ENCODE results near the gene CCR6. TPM values are rescaled to one million over a fixed set of nuclear protein-coding genes. Genes with fewer than 3 reads are reported as not detected.

Gene CCR6
- polyA plus RNA-seq, 2 of the 4 experiments (the other 2 are of a cell fraction): 0.01 TPM; not detected in 1

DNA sequence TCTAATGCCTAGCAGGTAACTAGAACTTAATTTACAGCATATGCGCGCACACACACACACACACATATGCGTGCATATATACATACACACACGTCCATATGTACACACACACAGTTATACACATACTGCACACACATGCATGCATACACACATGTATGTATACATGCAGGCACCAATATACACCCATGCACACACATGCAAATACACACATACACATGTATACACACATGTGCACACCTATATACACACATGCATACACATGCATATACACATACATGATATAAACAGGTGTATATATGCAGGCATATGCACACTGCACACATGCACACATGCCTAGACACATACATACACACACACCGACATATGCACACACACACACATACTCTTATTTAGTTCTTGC is 1.9 kb downstream of the CCR6 start:
- no peak for TF ChIP-seq CHD4 (IDR thresholded peaks at IDR 0.05; ENCODE audit: borderline replicate concordance)
- no peak for TF ChIP-seq RNF2 (IDR thresholded peaks at IDR 0.05; ENCODE audit: borderline replicate concordance, low read depth)
- no peak for TF ChIP-seq MAZ (IDR thresholded peaks at IDR 0.05; ENCODE audit: borderline replicate concordance, low read depth, low read length)
- no peak for TF ChIP-seq ZNF302 (CRISPR knock-in tag; IDR thresholded peaks at IDR 0.05)
- no peak for TF ChIP-seq EHF (CRISPR knock-in tag; IDR thresholded peaks at IDR 0.05)
- no peak for TF ChIP-seq TFCP2L1 (CRISPR knock-in tag; IDR thresholded peaks at IDR 0.05)
- TF ChIP-seq, protein P1, sequence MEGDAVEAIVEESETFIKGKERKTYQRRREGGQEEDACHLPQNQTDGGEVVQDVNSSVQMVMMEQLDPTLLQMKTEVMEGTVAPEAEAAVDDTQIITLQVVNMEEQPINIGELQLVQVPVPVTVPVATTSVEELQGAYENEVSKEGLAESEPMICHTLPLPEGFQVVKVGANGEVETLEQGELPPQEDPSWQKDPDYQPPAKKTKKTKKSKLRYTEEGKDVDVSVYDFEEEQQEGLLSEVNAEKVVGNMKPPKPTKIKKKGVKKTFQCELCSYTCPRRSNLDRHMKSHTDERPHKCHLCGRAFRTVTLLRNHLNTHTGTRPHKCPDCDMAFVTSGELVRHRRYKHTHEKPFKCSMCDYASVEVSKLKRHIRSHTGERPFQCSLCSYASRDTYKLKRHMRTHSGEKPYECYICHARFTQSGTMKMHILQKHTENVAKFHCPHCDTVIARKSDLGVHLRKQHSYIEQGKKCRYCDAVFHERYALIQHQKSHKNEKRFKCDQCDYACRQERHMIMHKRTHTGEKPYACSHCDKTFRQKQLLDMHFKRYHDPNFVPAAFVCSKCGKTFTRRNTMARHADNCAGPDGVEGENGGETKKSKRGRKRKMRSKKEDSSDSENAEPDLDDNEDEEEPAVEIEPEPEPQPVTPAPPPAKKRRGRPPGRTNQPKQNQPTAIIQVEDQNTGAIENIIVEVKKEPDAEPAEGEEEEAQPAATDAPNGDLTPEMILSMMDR (IDR thresholded peaks at IDR 0.05): no peak
- TF ChIP-seq CBX2 (IDR thresholded peaks at IDR 0.05; ENCODE audit: borderline replicate concordance, low read depth): no peak
- TF ChIP-seq, protein P2, sequence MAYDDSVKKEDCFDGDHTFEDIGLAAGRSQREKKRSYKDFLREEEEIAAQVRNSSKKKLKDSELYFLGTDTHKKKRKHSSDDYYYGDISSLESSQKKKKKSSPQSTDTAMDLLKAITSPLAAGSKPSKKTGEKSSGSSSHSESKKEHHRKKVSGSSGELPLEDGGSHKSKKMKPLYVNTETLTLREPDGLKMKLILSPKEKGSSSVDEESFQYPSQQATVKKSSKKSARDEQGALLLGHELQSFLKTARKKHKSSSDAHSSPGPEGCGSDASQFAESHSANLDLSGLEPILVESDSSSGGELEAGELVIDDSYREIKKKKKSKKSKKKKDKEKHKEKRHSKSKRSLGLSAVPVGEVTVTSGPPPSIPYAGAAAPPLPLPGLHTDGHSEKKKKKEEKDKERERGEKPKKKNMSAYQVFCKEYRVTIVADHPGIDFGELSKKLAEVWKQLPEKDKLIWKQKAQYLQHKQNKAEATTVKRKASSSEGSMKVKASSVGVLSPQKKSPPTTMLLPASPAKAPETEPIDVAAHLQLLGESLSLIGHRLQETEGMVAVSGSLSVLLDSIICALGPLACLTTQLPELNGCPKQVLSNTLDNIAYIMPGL (CRISPR knock-in tag; IDR thresholded peaks at IDR 0.05; ENCODE audit: borderline replicate concordance): no peak
- TF ChIP-seq CBX8 (IDR thresholded peaks at IDR 0.05): no peak
- TF ChIP-seq, protein P3, sequence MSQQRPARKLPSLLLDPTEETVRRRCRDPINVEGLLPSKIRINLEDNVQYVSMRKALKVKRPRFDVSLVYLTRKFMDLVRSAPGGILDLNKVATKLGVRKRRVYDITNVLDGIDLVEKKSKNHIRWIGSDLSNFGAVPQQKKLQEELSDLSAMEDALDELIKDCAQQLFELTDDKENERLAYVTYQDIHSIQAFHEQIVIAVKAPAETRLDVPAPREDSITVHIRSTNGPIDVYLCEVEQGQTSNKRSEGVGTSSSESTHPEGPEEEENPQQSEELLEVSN (IDR thresholded peaks at IDR 0.05; ENCODE audit: borderline replicate concordance, low read depth): no peak
- TF ChIP-seq RARB (CRISPR knock-in tag; IDR thresholded peaks at IDR 0.05): no peak
- TF ChIP-seq BHLHE40 (IDR thresholded peaks at IDR 0.05; ENCODE audit: low read depth, low read length): no peak
- TF ChIP-seq NR3C1 (IDR thresholded peaks at IDR 0.05): no peak
- TF ChIP-seq POLR2AphosphoS2 (conservative IDR thresholded peaks at IDR 0.05; ENCODE audit: low read length): no peak
- no peak for TF ChIP-seq ESRRA (IDR thresholded peaks at IDR 0.05; ENCODE audit: borderline replicate concordance, low read length)
- TF ChIP-seq HOXB5 (CRISPR knock-in tag; IDR thresholded peaks at IDR 0.05): no peak
- TF ChIP-seq EHMT2 (IDR thresholded peaks at IDR 0.05; ENCODE audit: low read depth): no peak
- TF ChIP-seq TP53 (CRISPR knock-in tag; IDR thresholded peaks at IDR 0.05): no peak
- TF ChIP-seq RCOR1 (IDR thresholded peaks at IDR 0.05; ENCODE audit: low read depth, low read length): no peak
- Histone ChIP-seq H3K9me3 (no peaks in the 10 kb centered on the region), H3K4me1 (no peaks in the 10 kb centered on the region), H3K27ac (no peak overlapping the region), H3K4me3 (no peak overlapping the region), H3K4me2 (no peak overlapping the region)
- POLR2A ChIA-PET: no interaction called here
- FAIRE-seq (no peak), ATAC-seq (no peak), DNase-seq (ENCODE audit: low read depth in 1 of 2, low spot score in 1 of 2) (no peak)
- 70% methylated on average over 5 of the region's 5 CpGs for WGBS (ENCODE audit: missing lambda C conversion rate)
- CTCF ChIA-PET: interaction anchor here (1.2 kb wide), 1 partner anchor 21 kb away, joined by 5 read pairs; no protein-coding TSS in a partner anchor

DNA sequence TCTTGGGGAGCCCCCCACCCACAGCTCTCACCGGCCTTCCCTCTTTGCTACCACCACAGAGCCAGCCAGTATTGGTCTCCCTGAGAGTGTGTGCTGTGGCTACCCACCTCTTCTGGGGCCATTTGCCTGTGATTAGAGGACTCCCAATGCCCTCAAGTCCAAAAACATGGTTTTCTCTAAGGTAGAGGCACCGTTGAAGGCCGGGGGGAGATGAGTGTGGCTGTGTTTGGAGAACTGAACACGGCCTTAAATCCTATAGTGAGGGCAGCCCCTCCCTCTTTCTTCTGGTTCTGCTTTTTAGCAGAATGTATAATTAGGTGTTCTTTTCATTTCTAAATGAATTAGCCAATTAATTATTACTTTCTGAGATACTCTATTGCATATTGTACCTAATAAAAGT is 2.5 kb downstream of the CCR6 start:
- Histone ChIP-seq H3K4me3 (no peak overlapping the region), H3K4me2 (no peak overlapping the region), H3K9me3 (no peaks in the 10 kb centered on the region), H3K4me1 (no peaks in the 10 kb centered on the region), H3K27ac (no peak overlapping the region)
- FAIRE-seq (no peak), ATAC-seq (no peak), DNase-seq (ENCODE audit: low read depth in 1 of 2, low spot score in 1 of 2) (no peak)
- TF ChIP-seq HOXB13 (CRISPR knock-in tag; IDR thresholded peaks at IDR 0.05; ENCODE audit: low read depth): no peak
- TF ChIP-seq TFCP2L1 (CRISPR knock-in tag; IDR thresholded peaks at IDR 0.05): no peak
- no peak for TF ChIP-seq CHD4 (IDR thresholded peaks at IDR 0.05; ENCODE audit: borderline replicate concordance)
- no peak for TF ChIP-seq GATA3 (IDR thresholded peaks at IDR 0.05; ENCODE audit: borderline replicate concordance)
- TF ChIP-seq SMC3 (IDR thresholded peaks at IDR 0.05): no peak
- no peak for TF ChIP-seq HDAC2 (IDR thresholded peaks at IDR 0.05)
- TF ChIP-seq EHMT2 (IDR thresholded peaks at IDR 0.05; ENCODE audit: low read depth): no peak
- TF ChIP-seq KDM5A (IDR thresholded peaks at IDR 0.05): no peak
- no peak for TF ChIP-seq ZC3H11A (IDR thresholded peaks at IDR 0.05)
- no peak for TF ChIP-seq CEBPB (IDR thresholded peaks at IDR 0.05)
- TF ChIP-seq MAFK (IDR thresholded peaks at IDR 0.05; ENCODE audit: partially characterized antibody): no peak
- no peak for TF ChIP-seq KDM1A (IDR thresholded peaks at IDR 0.05; ENCODE audit: low read depth)
- ChIA-PET CTCF (no interaction called here), POLR2A (no interaction called here)
- WGBS (ENCODE audit: missing lambda C conversion rate): 16% methylated on average over 3 of the region's 4 CpGs
